PC-3 (cell line): ENCODE results near the gene CD99L2. TPM values are rescaled to one million over a fixed set of nuclear protein-coding genes. Genes with fewer than 3 reads are reported as not detected.

Experiments used
- ATAC-seq: fragments of 200-7000 bp; cut with Tn5 transposase; 2 replicates; pipeline ENCODE4 v1.9.1; 2020; ENCODE audit warnings: mild to moderate bottlenecking, moderate library complexity
- BruUV-seq: library from RNA; stranded (reverse); fragments of 400-500 nt; replicated peaks from 2 replicates; lab custom pipeline; 2021; lab: Mats Ljungman, UMichigan
- CTCF ChIA-PET: fragments of 300-600 bp; sonication (Branson Sonifier 250); formaldehyde crosslinking; loops from one replicate; lab custom pipeline; 2022; ENCODE audit warnings: antibody characterized with exemption; lab: Charles Lee
- POLR2A ChIA-PET: fragments of 300-600 bp; sonication (Branson Sonifier 250); formaldehyde crosslinking; loops from one replicate; lab custom pipeline; 2022; ENCODE audit warnings: antibody characterized with exemption; ENCODE audit not compliant: unreplicated experiment; lab: Charles Lee
- DNase-seq: peaks from one replicate; pipeline ENCODE4 v3.0.0-alpha.2; 2015
- H2AFZ ChIP-seq: fragments of 300-600 bp; sonication (generic); 2 replicates; pipeline ENCODE4 v1.6.0; 2016; ENCODE audit warnings: antibody characterized with exemption, low read length
- H3F3A ChIP-seq: fragments of 300-600 bp; sonication (generic); one replicate; pipeline ENCODE4 v1.6.0; 2017; ENCODE audit warnings: antibody characterized with exemption, low read length, control low read depth, mild to moderate bottlenecking; ENCODE audit not compliant: unreplicated experiment
- H3K27ac ChIP-seq: fragments of 300-600 bp; sonication (generic); 2 replicates; pipeline ENCODE4 v1.5.1; 2016; ENCODE audit warnings: mild to moderate bottlenecking, low read length
- H3K27me3 ChIP-seq: fragments of 300-600 bp; sonication (generic); 2 replicates; pipeline ENCODE4 v1.6.1; 2016; ENCODE audit warnings: low read length, mixed read lengths
- H3K36me3 ChIP-seq: fragments of 300-600 bp; sonication (generic); 2 replicates; pipeline ENCODE4 v1.6.1; 2016; ENCODE audit warnings: low read depth, mixed run types, low read length, mixed read lengths
- H3K4me1 ChIP-seq: fragments of 300-600 bp; sonication (generic); 2 replicates; pipeline ENCODE4 v1.5.1; 2016; ENCODE audit warnings: low read length; ENCODE audit not compliant: insufficient read depth
- H3K4me2 ChIP-seq: fragments of 300-600 bp; sonication (generic); 2 replicates; pipeline ENCODE4 v1.6.0; 2016; ENCODE audit warnings: low read length
- H3K4me3 ChIP-seq: fragments of 300-600 bp; sonication (generic); 2 replicates; pipeline ENCODE4 v1.5.1; 2016; ENCODE audit warnings: mild to moderate bottlenecking, low read length, mixed read lengths
- H3K79me2 ChIP-seq: fragments of 300-600 bp; sonication (generic); 2 replicates; pipeline ENCODE4 v1.6.1; 2017; ENCODE audit warnings: low read length, mixed read lengths
- H3K9ac ChIP-seq: fragments of 300-600 bp; sonication (generic); 2 replicates; pipeline ENCODE4 v1.6.0; 2016; ENCODE audit warnings: mild to moderate bottlenecking, low read length
- H3K9me2 ChIP-seq: fragments of 300-600 bp; sonication (generic); replicated peaks from 2 replicates; pipeline ENCODE4 v1.6.1; 2016; ENCODE audit warnings: mixed run types, low read length, mixed read lengths
- H3K9me3 ChIP-seq: fragments of 300-600 bp; sonication (generic); 2 replicates; pipeline ENCODE4 v1.6.1; 2016; ENCODE audit warnings: low read length, mixed read lengths
- H4K20me1 ChIP-seq: fragments of 300-600 bp; sonication (generic); 2 replicates; pipeline ENCODE4 v1.6.1; 2016; ENCODE audit warnings: low read length, mixed read lengths
- EZH2 ChIP-seq: fragments of 300-600 bp; sonication (generic); IDR thresholded peaks from one replicate; pipeline ENCODE4 v1.6.1; 2017; ENCODE audit warnings: antibody characterized with exemption, mild to moderate bottlenecking, low read length; ENCODE audit not compliant: unreplicated experiment
- EZH2phosphoT487 ChIP-seq: fragments of 300-600 bp; sonication (generic); IDR thresholded peaks from 2 replicates; pipeline ENCODE4 v1.6.1; 2018; ENCODE audit warnings: mild to moderate bottlenecking, antibody characterized with exemption, low read length, borderline replicate concordance
- intact Hi-C: fragments of 100-400 bp; cut with micrococcal nuclease; formaldehyde crosslinking; loops from 2 replicates; pipeline ENCODE4 v1.9.0; 2023
- total RNA-seq: library from RNA; depleted of rRNA; stranded (reverse); fragments of >200 nt; gene quantifications from 2 replicates; pipeline ENCODE4 v1.2.3, GENCODE V29; 2014
- TF ChIP-seq, protein P1 (sequence below): fragments of 300-600 bp; sonication (generic); conservative IDR thresholded peaks from 2 replicates; pipeline ENCODE4 v1.5.1; 2017; ENCODE audit warnings: antibody characterized with exemption, low read depth, mild to moderate bottlenecking, low read length

Gene CD99L2
- total RNA-seq, 1 experiment from 2014 or later, result 9.4 TPM

DNA sequence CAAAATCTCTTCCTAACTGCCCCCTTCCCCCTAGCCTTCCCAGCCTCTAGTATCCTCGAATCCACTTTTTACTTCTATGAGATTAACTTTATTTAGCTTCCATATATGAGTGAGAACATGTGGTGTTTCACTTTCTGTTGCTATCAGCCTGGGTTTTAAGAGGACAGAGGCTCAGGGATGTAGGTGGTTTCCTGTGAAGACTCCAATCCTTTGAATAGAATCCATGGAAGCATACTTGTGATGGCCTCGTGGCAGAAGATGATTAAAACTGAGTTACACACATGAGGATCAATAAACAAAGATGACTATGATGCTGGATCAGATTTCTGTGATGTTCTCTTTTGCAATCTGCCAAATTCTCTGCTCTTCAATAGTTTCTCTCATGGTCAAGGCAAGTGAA lies 29.8 kb downstream of the CD99L2 start:
- ATAC-seq, result no peak

DNA sequence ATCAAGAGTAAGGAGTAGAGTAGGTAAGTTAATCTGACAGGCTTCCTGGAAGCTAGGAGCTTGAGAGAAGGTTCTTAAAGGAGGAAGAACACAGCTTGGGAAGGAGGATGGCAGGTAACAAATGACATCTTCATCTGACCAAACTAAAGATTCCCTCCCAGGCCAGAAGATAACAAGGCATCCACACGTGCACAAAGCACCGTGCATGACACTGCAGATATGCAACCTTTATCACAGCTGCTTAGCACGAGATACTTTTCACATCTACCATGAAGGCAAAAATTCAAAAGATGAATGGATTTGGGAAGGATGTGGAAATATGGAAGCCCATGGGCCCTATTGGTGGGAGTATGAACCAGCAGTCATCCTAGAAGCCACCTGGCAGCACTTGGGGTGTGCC lies 34.3 kb downstream of the CD99L2 start:
- BruUV-seq, result no TSS peak
- H4K20me1 ChIP-seq, result no peaks in the 10 kb centered on the region
- intact Hi-C loops, result no loop called here
- DNase-seq (no peak), ATAC-seq (no peak)
- no peaks in the 10 kb centered on the region for H3K36me3 ChIP-seq
- ChIA-PET POLR2A (no interaction called here), CTCF (no interaction called here)
- no peak overlapping the region for H3K4me3 ChIP-seq
- no peak overlapping the region for H2AFZ ChIP-seq
- H3K9ac ChIP-seq, result no peak overlapping the region
- no peaks in the 10 kb centered on the region for H3K27me3 ChIP-seq
- TF ChIP-seq, protein P1, sequence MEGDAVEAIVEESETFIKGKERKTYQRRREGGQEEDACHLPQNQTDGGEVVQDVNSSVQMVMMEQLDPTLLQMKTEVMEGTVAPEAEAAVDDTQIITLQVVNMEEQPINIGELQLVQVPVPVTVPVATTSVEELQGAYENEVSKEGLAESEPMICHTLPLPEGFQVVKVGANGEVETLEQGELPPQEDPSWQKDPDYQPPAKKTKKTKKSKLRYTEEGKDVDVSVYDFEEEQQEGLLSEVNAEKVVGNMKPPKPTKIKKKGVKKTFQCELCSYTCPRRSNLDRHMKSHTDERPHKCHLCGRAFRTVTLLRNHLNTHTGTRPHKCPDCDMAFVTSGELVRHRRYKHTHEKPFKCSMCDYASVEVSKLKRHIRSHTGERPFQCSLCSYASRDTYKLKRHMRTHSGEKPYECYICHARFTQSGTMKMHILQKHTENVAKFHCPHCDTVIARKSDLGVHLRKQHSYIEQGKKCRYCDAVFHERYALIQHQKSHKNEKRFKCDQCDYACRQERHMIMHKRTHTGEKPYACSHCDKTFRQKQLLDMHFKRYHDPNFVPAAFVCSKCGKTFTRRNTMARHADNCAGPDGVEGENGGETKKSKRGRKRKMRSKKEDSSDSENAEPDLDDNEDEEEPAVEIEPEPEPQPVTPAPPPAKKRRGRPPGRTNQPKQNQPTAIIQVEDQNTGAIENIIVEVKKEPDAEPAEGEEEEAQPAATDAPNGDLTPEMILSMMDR, result no peak
- TF ChIP-seq EZH2 (no peak), EZH2phosphoT487 (no peak)
- H3K9me2 ChIP-seq, result no peaks in the 10 kb centered on the region
- no peaks in the 10 kb centered on the region for H3K79me2 ChIP-seq
- H3F3A ChIP-seq, result no peaks in the 10 kb centered on the region
- no peak overlapping the region for H3K27ac ChIP-seq
- no peaks in the 10 kb centered on the region for H3K4me1 ChIP-seq
- no peaks in the 10 kb centered on the region for H3K9me3 ChIP-seq
- H3K4me2 ChIP-seq, result no peak overlapping the region

More for the DNA sequence above, 29.8 kb downstream of the CD99L2 start:
- H3K4me2 ChIP-seq, result no peak overlapping the region
- H3K4me3 ChIP-seq, result no peak overlapping the region
- H3K4me1 ChIP-seq, result peaks cover 10% of the 10 kb centered on the region
- TF ChIP-seq EZH2 (no peak), EZH2phosphoT487 (no peak)
- TF ChIP-seq, protein P1, result no peak
- no TSS peak for BruUV-seq
- H2AFZ ChIP-seq, result no peak overlapping the region
- H3K36me3 ChIP-seq, result no peaks in the 10 kb centered on the region
- ChIA-PET CTCF (no interaction called here), POLR2A (no interaction called here)
- H3K27ac ChIP-seq, result no peak overlapping the region
- H3K79me2 ChIP-seq, result peaks cover 7% of the 10 kb centered on the region; the same call in 1 of the 2 replicates
- no peak for DNase-seq
- no peaks in the 10 kb centered on the region for H3K9me3 ChIP-seq
- H3F3A ChIP-seq, result no peaks in the 10 kb centered on the region
- no peaks in the 10 kb centered on the region for H4K20me1 ChIP-seq
- H3K27me3 ChIP-seq, result no peaks in the 10 kb centered on the region
- H3K9ac ChIP-seq, result no peak overlapping the region
- intact Hi-C loops, result no loop called here
- H3K9me2 ChIP-seq, result no peaks in the 10 kb centered on the region

DNA sequence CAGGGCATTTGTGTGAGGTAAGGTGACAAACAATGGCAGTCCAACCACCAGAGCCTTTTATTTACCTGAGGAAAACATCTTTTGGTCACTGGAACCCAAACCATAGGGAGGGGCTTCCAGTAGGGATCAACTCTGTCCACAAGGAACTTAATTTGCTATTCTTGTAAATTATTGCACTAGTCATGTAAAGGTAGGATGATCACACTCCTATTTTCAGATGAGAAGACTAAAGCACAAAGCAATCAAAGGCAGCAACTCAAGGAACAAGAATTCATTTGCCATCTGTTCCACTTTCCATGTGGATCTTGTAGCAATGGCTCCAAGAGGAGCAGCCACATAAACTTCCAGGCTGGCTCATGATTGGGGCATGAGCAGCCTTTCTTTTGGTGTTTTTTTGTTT lies 35.3 kb downstream of the CD99L2 start:
- TF ChIP-seq EZH2phosphoT487, result no peak
- TF ChIP-seq EZH2, result no peak
- TF ChIP-seq, protein P1, result no peak
- Histone ChIP-seq H3K79me2 (no peaks in the 10 kb centered on the region), H3K36me3 (no peaks in the 10 kb centered on the region), H3K4me2 (no peak overlapping the region), H3K4me3 (no peak overlapping the region), H3K9ac (no peak overlapping the region), H3K27ac (no peak overlapping the region), H3K4me1 (no peaks in the 10 kb centered on the region), H3K9me2 (no peaks in the 10 kb centered on the region), H3K9me3 (no peaks in the 10 kb centered on the region), H3K27me3 (no peaks in the 10 kb centered on the region), H3F3A (no peaks in the 10 kb centered on the region), H2AFZ (no peak overlapping the region), H4K20me1 (no peaks in the 10 kb centered on the region)
- POLR2A ChIA-PET, result no interaction called here
- DNase-seq (no peak), ATAC-seq (no peak)
- intact Hi-C loops, result no loop called here
- BruUV-seq, result no TSS peak
- CTCF ChIA-PET, result no interaction called here
